ES-I3 (cell line): ENCODE measurements around the gene AMOTL1.
"Not testable (repeated sequence)": the region's sequence is repeated elsewhere in the genome, so short reads cannot be mapped to it uniquely, and the experiment has no call there.

Experiments used
- H3K36me3 ChIP-seq: 2 replicates; pipeline ENCODE4 v1.6.1; 2013; ENCODE audit warnings: mild to moderate bottlenecking, low read length, control low read depth, moderate library complexity; ENCODE audit not compliant: insufficient read depth
- H3K4me1 ChIP-seq: 2 replicates; pipeline ENCODE4 v1.6.1; 2013; ENCODE audit warnings: mild to moderate bottlenecking, control low read depth, low read length; ENCODE audit not compliant: insufficient read depth
- H3K9ac ChIP-seq: 2 replicates; pipeline ENCODE4 v1.6.1; 2013; ENCODE audit warnings: low read depth, mild to moderate bottlenecking, low read length, moderate library complexity
- H3K9me3 ChIP-seq: 2 replicates; pipeline ENCODE4 v1.6.1; 2013; ENCODE audit warnings: mild to moderate bottlenecking, low read length, moderate library complexity; ENCODE audit not compliant: control insufficient read depth, insufficient read depth

The AMOTL1 gene

GRCh38 chr11:94796190-94796580 is 28.0 kb downstream of the AMOTL1 start:
- H3K36me3 ChIP-seq: peaks cover 16% of the 10 kb centered on the region; the same call in 1 of the 2 replicates
- no peaks in the 10 kb centered on the region for H3K9me3 ChIP-seq
- peaks cover 9% of the 10 kb centered on the region; the same call in 1 of the 2 replicates for H3K4me1 ChIP-seq
- no peak overlapping the region for H3K9ac ChIP-seq

- H3K9me3 ChIP-seq: no peaks in the 10 kb centered on the region
- H3K4me1 ChIP-seq: peaks cover 9% of the 10 kb centered on the region; the same call in 1 of the 2 replicates
- H3K36me3 ChIP-seq: peaks cover 23% of the 10 kb centered on the region
- H3K9ac ChIP-seq: no peak overlapping the region
Measured at GRCh38 chr11:94796863-94797262, 28.7 kb downstream of the AMOTL1 start.

GRCh38 chr11:94799726-94800125 is 31.6 kb downstream of the AMOTL1 start:
- peaks cover 27% of the 10 kb centered on the region for H3K36me3 ChIP-seq
- H3K9ac ChIP-seq: no peak overlapping the region
- H3K4me1 ChIP-seq: no peaks in the 10 kb centered on the region
- no peaks in the 10 kb centered on the region for H3K9me3 ChIP-seq

- H3K36me3 ChIP-seq: peaks cover 27% of the 10 kb centered on the region
- H3K9me3 ChIP-seq: no peaks in the 10 kb centered on the region
Measured at GRCh38 chr11:94800414-94800813, 32.3 kb downstream of the AMOTL1 start.

GRCh38 chr11:94801866-94802460 is 33.8 kb downstream of the AMOTL1 start:
- Histone ChIP-seq H3K9ac (no peak overlapping the region), H3K36me3 (peaks cover 34% of the 10 kb centered on the region), H3K4me1 (peaks cover 3% of the 10 kb centered on the region; the same call in 1 of the 2 replicates), H3K9me3 (no peaks in the 10 kb centered on the region)

More at GRCh38 chr11:94800414-94800813, 32.3 kb downstream of the AMOTL1 start:
- H3K9ac ChIP-seq: no peak overlapping the region
- no peaks in the 10 kb centered on the region for H3K4me1 ChIP-seq

GRCh38 chr11:94802501-94802900 is 34.3 kb downstream of the AMOTL1 start:
- Histone ChIP-seq H3K36me3 (peaks cover 33% of the 10 kb centered on the region), H3K9ac (no peak overlapping the region), H3K9me3 (no peaks in the 10 kb centered on the region), H3K4me1 (peaks cover 3% of the 10 kb centered on the region; the same call in 1 of the 2 replicates)

GRCh38 chr11:94803491-94803890 is 35.3 kb downstream of the AMOTL1 start:
- H3K4me1 ChIP-seq: peaks cover 3% of the 10 kb centered on the region; the same call in 1 of the 2 replicates
- H3K9ac ChIP-seq: no peak overlapping the region
- no peaks in the 10 kb centered on the region for H3K9me3 ChIP-seq
- H3K36me3 ChIP-seq: peaks cover 31% of the 10 kb centered on the region

GRCh38 chr11:94804874-94805273 is 36.7 kb downstream of the AMOTL1 start:
- Histone ChIP-seq H3K9me3 (no peaks in the 10 kb centered on the region), H3K4me1 (peaks cover 3% of the 10 kb centered on the region; the same call in 1 of the 2 replicates), H3K9ac (no peak overlapping the region), H3K36me3 (peaks cover 29% of the 10 kb centered on the region)

GRCh38 chr11:94806014-94806413 is 37.9 kb downstream of the AMOTL1 start:
- H3K36me3 ChIP-seq: peaks cover 19% of the 10 kb centered on the region
- no peaks in the 10 kb centered on the region for H3K9me3 ChIP-seq
- H3K4me1 ChIP-seq: peaks cover 3% of the 10 kb centered on the region; the same call in 1 of the 2 replicates
- no peak overlapping the region for H3K9ac ChIP-seq

GRCh38 chr11:94806419-94806818 is 38.3 kb downstream of the AMOTL1 start:
- Histone ChIP-seq H3K36me3 (peaks cover 15% of the 10 kb centered on the region), H3K9me3 (no peaks in the 10 kb centered on the region), H3K4me1 (peaks cover 3% of the 10 kb centered on the region; the same call in 1 of the 2 replicates), H3K9ac (no peak overlapping the region)

- H3K36me3 ChIP-seq: peaks cover 26% of the 10 kb centered on the region
- no peak overlapping the region for H3K9ac ChIP-seq
- 0 out of 2 replicates have a peak, but pooled peaks cover 3% of the 10 kb centered on the region for H3K9me3 ChIP-seq
- peaks cover 6% of the 10 kb centered on the region; the same call in 1 of the 2 replicates for H3K4me1 ChIP-seq
Measured at GRCh38 chr11:94809251-94809650, 41.1 kb downstream of the AMOTL1 start.

- peaks cover 31% of the 10 kb centered on the region for H3K36me3 ChIP-seq
- not testable (repeated sequence) for H3K4me1 ChIP-seq, H3K9ac ChIP-seq
- H3K9me3 ChIP-seq: peaks cover 31% of the 10 kb centered on the region
Measured at GRCh38 chr11:94812724-94813720, 44.9 kb downstream of the AMOTL1 start.

- Histone ChIP-seq H3K4me1 (0 out of 2 replicates have a peak, but pooled peaks cover 3% of the 10 kb centered on the region), H3K9me3 (peaks cover 31% of the 10 kb centered on the region), H3K9ac (no peak overlapping the region), H3K36me3 (peaks cover 31% of the 10 kb centered on the region)
Measured at GRCh38 chr11:94814272-94814976, 46.3 kb downstream of the AMOTL1 start.
